GM19372 (cell line): Measurements from ENCODE around the gene B3GLCT.
"Not testable (repeated sequence)": the region's sequence is repeated elsewhere in the genome, so short reads cannot be mapped to it uniquely, and the experiment has no call there.

Experiments used
- ATAC-seq: cut with Tn5 transposase; IDR thresholded peaks from one replicate; pipeline ENCODE4 v1.9.1; 2021; ENCODE audit warnings: mild to moderate bottlenecking, low read depth, moderate library complexity; ENCODE audit not compliant: unreplicated experiment

The B3GLCT gene

DNA sequence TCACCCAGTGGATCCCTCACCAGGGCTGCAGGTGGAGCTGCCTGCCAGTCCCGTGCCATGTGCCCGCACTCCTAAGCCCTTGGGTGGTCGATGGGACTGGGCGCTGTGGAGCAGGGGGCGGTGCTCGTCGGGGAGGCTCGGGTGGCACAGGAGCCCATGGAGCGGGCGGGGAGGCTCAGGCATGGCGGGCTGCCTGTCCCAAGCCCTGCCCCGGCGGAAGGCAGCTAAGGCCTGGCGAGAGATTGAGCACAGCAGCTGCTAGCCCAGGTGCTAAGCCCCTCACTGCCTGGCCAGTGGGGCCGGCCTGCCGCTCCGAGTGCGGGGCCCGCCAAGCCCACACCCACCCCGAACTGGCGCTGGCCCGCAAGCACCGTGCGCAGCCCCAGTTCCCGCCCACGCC lies 16.8 kb upstream of the B3GLCT start:
- no peak for ATAC-seq

DNA sequence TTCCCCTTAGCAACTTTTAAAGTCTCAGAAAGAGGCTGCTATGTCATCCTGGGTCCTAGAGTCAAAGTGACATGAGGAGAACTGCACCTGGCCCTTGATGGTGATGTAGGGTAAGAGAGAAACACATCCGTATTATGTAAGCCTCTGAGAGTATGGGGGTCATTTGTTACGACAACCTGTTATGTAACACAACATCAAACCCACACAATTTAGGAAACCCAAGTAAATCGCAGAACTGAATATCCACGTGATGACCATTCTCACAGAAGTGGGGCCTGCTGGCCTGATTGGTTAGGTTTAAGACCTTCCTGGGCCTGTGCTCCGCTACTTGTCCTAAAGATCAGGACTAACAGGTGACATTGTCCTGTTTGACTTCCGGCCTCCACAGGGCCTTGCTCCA lies 15.3 kb upstream of the B3GLCT start:
- no peak for ATAC-seq

DNA sequence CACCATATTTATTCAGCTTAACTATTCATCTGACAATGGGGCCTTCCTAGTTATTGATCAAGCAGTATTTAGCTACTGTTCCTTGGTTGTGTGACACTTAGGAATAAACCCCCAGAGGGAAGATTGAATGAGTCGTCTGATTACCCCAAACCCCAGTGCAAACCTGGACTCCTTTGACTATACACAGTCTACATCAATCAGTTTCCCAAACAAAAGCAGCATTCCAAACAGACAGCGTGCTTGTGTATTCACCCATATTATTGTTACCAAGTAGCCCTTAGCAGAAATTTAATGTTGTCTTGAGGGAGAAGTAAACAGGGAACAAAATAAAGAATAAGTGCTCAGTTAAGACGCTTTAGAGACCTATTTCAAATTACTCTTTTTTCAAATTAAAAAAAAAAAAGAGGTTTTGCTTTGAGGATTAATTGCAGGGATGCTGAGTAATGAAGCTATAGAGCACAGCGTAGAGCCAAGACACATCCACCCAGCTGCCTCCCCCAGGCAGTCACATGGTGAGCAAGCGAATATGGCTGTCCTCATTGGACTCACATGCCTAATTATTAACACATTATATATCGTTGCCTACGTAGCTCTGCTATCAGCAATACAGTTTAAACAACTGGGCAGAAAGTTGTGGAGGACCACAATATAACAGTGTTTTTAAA lies 14.7 kb upstream of the B3GLCT start:
- ATAC-seq, result no peak

DNA sequence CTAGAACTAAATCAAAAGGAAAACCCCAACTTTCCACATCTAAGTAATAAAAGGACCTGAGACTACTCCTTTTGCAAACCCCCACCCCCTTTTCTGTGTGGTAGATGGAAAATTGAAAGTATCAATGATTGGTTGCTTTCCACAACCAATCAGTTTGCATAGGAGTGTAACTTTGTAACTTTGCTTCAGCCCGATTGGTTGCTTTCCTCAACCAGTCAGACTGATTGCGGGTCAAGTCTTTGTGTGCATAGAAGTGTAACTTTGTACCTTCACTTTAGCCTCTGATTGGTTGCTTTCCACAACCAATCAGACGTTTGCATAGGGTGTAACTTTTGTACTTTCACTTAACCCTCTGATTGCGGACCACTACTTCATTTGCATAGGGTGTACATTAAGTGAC lies 8.0 kb upstream of the B3GLCT start:
- no peak for ATAC-seq

DNA sequence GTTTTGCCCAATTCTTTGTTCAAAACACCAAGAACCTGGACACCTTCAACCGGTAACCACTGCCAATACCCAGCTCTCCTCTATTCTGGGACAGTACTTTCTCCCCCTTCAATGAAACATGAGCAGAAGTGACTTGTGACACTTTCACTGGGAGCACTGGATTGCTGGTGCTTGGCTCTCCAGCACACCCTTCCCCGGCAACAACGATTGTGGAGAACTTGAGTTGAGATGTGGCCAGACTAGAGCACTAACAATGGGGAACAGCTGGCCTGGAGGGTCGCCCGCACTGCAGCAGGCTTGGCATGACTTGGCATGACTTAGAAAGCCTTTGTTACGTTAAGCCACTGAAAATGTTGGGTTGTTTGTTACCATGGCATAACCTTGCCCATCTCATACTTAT lies 7.5 kb upstream of the B3GLCT start:
- no peak for ATAC-seq

DNA sequence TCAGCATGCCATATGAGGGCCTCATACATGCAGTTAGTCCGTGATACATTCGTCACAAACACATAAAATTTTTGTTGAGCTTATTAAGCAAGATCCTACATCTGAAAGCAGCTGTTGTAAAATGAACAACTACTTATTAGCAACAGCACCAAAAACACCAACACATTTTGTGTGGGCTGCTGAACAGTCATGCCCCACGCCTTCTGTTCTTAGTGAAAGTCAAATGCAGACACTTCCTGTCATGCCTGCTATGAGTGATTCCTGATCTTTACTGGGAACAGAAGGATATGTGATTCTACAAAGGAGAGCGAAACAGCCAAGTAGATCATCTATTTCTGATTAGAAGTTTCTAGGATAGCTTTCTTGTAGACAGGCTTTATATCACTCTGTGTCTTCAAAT lies 4.2 kb upstream of the B3GLCT start:
- no peak for ATAC-seq

DNA sequence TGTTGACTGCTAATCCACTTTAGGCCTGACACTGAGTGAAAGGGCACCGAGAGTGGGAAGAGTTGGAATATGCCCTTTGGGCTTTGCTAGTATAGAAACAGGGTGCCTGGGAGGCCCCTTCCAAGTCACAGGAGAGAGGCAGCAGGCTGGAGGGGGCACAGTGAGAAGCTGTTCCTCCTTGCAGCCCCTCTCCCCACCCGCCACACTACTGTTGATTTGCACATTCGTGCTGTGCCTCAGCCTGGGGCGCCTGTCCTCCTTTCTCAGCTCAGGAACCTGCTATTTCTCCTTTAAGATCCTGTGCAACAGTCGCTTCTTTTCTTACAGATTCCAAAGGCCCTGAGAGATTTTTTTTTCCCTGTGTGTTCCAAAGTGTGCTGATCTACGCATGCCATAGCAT lies 2.8 kb upstream of the B3GLCT start:
- no peak for ATAC-seq

DNA sequence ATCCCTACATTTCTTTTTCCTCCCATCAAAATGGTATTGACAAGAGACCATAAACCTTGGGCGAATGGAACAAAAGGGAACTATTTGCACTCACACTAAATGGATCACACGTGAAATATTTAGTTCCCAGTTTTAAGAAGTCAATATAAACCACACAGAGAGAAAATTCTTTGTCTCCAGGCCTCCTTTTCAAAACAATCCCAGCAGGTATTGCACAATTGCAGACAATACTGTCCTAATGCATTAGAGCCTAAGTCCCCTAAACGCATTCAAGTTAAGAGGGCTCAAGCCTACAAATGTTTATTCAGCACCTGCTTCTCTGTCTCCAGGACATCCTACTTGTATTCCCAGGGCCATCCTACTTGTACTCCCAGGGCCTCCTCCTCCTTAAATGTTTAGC lies 1.3 kb upstream of the B3GLCT start:
- ATAC-seq, result no peak

DNA sequence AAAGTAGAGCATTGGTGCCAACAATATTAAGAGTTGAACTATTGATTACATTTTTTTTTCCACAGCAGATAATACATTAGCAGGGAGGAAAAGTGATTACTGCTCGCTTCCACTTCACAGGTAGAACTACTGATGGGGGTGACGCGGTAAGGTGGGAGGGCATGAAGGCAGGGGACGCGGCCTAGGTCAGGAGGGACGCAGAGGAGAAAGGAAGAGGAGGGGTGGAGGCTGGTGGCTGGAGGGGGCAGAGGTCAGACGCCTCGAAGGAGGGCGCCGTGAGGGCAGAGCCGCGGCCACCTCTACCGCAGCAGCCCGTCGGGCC lies 287 bp upstream of the B3GLCT start:
- ATAC-seq, result no peak

DNA sequence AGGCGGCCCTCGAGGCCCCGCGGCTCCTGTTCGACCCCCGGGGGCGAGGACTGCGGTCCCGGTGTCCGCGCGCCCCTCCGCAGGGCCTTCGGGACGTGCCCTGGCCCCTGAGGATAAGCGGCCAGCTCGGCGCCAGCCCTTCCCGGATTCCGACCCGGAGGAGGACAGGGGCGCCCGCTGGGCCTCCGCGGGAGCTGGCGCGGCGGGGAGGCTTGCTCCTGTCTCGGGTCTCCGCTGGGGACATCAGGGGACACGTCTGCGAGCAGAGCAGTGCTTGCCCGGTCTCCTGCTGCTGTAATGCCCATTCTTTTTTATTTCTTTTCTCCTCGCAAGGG lies 829 bp downstream of the B3GLCT start:
- ATAC-seq, result peak; percentile 27

DNA sequence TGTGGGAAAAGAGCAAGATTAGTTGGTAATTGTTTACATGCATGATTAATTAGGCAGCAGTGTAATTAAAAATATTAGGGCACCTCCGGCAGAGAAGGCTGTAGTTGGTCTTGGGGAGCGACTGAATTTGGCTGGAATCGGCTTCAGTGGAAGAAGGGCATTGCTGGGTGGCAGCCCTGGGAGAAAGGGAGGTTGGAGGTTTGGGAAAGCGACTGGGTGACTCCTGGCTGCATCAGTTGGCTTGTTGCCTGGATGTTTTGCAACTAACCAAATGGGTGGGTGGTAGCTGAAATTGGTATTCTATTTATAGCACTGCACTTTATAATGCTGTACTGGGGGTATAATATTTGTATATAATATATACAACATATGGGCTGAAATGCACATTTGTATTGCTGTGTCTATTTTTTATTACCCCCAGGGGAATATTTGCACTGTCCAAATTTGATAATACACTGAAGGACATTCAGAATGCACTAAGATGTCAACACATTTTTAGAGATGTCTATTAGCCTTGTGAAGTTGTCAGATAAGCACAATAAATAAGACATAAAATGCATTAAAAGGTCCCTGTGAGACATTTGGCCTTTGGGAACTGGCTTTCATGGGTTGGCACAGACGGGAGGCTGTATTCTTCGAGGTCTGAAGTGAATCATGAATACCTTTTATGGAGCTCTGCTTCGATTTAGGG lies 1.7 kb downstream of the B3GLCT start:
- no peak for ATAC-seq

DNA sequence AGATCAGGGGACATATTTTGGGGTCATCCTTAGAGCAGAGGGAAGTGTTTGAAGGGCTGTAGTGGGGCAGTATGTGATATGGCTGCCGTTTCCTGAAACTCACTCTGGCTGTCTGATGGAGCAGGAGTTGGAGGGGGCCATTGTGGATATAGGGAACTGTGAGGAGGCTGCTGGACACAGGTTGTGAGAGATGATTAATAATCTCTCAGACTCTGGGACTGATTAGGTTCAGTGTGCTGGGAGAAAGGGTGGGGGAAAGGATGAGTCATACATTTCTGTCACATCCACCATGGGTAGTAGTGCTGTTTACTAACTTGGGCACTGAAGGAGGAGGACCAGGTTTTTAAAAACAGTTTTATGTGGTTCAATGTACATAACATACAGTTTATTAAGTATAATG lies 4.8 kb downstream of the B3GLCT start:
- no peak for ATAC-seq

DNA sequence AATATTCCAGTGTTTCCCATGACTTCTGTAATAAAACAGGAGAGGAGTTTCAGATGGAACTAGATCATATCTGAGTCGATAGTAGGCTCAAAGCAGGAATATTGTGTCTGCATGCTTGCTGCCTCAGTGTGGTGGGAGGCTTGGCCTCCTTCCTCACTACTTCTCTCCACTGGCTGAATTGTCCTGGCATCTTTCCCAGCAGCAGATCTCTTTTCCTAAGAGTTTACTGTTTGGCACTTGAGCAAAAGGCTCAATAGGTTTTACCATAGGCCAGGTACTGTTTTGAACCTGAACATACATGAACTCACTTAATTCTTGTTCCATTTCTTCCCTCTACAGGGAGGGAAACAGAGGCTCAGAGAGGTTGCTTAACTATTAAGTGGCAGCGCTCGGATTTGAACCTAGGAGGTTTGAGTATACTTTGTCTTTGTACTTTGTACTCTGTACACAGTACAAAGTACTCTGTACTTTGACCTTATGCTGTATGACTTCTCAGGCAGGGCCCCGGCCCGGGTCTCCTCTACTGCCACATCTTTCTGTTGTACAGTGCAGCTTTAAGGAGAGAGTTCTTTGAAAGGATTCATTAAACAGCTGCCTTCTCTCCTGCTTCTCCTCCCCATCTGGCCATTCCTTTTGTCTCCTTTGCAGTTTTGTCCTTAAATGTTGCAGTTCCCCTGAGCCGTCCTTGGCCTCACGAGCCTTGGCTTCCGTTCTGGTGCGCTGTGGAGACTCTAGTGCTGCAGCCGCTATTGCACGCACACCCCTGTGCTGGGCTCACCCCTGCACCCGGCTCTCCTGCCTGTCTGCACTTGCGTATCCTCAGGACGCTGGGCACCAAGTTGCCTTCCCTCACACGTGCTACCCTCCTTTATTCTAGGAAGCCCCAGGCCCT lies 8.1 kb downstream of the B3GLCT start:
- ATAC-seq, result no peak

DNA sequence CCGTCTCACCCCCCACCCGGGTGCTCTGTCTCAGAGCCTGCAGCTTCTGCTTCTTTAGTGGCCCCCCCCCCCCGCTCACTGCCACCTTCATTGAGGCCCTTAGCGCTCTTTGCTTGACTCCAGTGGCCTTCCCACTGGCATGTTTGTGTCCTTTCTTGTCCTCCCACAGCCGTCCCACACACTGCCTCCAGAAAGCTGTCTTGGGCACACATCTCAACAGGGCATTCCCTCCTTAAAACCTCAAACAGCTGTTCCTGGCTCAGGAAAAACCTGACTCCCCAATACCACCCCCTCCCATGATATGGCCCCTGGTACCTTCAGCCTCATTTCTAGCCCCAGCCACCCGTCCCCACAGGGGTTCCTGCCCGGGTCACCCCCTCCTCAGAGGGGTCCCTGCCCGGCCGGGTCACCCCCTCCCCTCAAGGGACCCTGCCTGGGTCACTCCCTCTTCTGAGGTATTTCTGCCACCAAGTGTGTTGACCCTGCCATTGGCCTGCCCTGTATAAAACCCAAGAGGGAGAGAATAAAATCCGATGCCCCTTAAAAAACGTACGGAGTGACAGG lies 8.9 kb downstream of the B3GLCT start:
- no peak for ATAC-seq

DNA sequence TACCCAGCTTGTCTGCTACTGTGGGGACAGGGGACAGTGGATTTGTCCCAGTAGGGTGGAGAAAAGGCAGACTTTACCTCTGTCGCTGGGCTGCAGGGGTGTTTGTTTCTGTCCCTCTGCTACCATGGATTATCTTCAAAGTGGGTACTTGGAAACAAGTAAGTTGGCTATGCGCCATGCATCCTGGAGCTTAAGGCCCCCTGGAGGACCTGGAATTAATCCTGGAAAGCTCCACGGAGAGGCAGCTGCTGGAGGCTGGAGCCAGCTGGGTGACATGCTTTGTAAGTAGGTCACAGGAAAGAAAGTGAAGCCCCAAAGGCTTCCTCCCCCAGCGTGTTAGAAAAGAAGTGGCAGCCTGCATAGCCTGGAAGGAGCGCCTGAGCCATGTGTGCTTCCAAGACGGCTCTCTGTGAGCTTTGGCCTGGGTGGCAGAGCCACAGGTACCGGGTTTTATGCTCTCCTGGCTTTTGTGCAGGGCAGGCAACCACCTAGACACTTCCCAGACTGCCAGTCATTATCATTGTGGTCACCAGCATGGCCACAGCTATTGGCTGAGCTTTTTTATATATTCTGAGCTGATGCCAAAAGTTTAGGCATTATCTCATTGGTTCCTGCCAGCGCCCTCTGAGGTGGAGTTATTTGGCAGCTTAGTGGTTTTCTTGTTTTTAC lies 9.5 kb downstream of the B3GLCT start:
- no peak for ATAC-seq

DNA sequence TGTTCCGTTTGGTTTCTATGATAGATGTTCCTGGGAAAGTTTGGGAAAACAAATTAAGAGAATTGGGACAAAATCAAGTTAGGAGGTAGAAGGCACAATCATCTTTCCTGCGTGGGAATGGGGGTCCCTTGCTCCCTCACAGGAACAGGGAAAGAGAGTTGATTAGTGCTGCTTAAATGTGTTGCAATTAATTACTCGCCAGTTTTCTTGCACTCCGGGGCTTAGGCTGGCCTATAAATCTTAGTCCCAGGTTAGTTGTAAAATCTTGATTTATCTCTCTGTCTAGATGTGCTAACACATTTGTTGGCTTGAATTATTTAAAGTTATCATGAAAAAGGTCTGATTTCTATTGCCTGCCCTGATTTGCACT lies 10.1 kb downstream of the B3GLCT start:
- ATAC-seq, result no peak

DNA sequence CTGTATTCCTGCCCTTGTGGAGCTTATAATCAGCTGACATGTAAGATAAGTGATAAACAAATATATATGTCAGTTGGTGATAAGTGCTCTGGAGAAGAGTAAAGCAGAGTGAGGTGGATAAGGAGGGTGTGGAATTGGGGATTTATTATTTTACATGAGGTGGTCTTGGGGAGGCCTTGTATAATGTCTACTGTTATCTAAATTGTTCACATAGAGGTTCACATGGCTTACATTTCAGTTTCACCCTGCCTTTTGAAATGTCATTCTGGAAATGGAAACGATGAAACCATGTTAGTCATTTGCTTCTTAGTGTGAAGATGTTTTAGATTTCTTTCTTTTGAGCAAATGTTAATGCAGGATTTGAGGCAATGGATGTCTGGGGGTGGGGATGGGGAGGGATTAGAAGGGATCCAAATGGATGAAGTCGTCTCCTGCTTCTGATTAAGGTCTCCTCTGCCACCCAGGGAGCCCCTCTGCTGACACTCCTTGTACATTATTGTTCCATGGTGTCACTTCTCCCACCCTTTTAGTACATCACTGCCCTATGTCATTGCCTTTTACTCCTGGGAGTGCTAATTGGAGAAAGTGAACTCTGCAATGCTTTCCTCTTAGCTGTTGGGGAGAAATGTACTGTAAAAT lies 14.0 kb downstream of the B3GLCT start:
- ATAC-seq, result no peak

DNA sequence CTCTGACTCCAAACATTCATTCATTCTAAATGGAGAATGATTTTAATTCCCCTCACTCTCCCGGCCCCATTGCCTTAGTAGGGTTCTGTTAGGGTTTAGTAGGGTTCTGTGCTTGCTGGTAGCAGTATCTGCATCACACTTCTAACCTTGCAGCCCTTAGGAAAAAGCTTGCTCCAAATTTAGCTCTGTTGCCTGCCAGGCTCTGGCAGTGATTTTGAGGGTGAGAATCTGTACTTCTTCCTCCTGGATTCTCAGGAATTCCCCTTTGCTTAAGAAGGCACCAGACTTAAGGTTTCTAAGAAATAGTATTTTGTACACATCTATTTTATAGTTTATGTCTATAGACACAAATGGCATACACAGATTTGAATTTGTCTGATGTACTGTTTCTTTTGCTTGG lies 14.7 kb downstream of the B3GLCT start:
- no peak for ATAC-seq

DNA sequence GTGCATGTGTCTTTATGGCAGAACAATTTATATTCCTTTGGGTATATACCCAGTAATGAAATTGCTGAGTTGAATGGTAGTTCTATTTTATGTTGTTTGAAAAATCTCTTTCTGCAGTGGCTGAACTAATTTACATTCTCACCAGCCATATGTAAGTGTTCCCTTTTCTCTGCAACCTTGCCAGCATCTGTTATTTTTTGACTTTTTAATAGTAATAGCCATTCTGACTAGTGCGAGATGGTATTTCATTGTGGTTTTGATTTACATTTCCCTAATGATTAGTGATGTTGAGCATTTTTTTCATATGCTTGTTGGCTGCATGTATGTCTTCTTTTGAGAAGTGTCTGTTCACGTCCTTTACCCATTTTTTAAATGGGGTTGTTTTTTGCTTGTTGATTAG lies 17.1 kb downstream of the B3GLCT start:
- not testable (repeated sequence) for ATAC-seq

DNA sequence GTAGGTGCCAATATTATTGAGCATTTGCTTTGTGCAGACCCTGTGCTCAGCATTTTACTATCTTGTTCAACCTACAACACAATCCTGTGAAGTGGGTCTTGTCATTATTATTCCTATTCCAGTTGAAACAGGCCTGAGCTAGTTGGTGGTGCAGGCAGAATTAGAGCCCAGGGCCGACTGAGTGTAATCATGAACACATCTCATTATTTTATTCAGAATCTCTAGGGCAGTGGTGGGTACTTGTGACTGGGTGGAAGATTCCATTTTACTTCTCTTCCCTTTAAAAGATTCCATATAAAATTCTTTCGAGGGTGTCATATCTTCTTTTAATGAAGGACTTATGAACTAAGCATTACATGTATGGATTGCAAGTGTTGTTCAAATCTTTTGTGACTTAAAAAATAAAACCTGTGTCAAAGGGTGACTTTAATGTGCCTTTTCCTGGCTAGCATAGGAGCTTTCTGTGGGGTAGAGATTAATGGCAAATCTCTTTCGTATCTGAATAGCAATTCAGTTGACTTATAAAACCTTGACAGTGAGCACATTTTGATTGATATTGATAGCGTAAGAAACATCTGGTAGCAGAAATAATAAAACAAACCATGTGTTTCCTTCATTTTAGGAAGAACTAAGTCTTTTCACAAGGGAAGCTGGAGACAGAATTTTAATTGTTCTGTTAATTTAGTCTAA lies 20.3 kb downstream of the B3GLCT start:
- ATAC-seq, result no peak
